ENCODE results near the gene KRT76.

Gene KRT76

GRCh38 chr12:52813203-52813819 lies 36.2 kb upstream of the KRT76 start:
- DNase-seq: no peak

GRCh38 chr12:52812749-52813148 lies 35.6 kb upstream of the KRT76 start:
- DNase-seq: no peak

- DNase-seq: no peak
Observed at GRCh38 chr12:52812073-52812400, 34.9 kb upstream of the KRT76 start.

- no peak for DNase-seq
Observed at GRCh38 chr12:52811191-52812072, 34.3 kb upstream of the KRT76 start.

GRCh38 chr12:52810554-52810953 lies 33.4 kb upstream of the KRT76 start:
- DNase-seq: no peak

DNA sequence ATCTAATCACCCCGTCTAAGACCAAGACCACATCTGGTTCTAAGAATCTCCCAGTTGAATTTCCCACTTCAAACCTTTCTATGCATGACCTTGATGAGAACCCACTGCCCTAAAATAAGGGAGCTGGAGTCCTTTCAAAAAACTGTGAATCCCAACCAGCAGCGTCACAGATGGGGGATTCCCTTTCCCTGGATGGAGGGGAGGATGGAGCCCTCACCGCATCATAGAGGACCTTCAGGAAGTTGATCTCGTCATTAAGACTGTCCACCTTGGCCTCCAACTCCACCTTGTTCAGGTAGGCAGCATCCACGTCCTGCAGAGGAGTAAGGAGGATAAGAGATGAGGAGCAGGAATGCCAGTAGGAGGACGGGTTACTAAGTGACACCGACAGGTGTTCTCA lies 32.0 kb upstream of the KRT76 start:
- DNase-seq: no peak

- DNase-seq: no peak
Observed at GRCh38 chr12:52808573-52809160, 31.5 kb upstream of the KRT76 start.

GRCh38 chr12:52807544-52808470 lies 30.7 kb upstream of the KRT76 start:
- DNase-seq: no peak

DNA sequence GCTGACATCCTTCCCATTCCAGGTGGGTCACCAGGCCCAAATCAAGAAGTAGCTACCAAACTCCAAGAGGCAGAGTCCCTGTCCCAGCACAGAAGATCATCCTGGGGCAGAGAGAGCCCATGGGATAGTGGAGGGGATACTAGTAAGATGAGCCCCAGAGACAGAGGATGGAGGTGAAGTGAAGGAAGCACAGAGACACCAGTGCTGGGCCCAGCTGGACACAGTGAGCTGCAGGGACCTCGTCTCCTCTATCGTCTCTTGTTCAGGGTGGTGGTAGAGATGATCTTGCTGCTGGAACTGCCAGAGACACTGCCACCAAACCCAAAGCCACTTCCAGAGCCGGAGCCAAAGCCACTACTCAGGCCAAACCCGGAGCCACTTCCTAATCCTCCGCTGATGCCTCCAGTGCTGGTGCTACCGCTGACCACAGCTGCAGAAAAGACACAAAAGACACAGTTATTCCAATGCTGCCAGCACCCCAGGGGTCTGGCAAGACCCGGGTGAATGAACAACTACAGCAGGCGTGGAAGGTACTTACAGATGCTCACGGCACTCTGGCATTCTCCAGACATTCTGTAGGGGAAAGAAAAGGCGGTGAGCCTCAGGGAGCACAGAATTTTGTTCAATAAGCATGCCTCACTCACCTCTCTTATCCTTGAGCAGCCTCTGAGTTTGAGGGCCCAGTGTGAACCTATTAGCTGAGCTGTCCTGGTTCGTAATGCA lies 29.8 kb upstream of the KRT76 start:
- DNase-seq: no peak

GRCh38 chr12:52806169-52806811 lies 29.1 kb upstream of the KRT76 start:
- DNase-seq: no peak

- no peak for DNase-seq
Observed at GRCh38 chr12:52805739-52806138, 28.6 kb upstream of the KRT76 start.

DNA sequence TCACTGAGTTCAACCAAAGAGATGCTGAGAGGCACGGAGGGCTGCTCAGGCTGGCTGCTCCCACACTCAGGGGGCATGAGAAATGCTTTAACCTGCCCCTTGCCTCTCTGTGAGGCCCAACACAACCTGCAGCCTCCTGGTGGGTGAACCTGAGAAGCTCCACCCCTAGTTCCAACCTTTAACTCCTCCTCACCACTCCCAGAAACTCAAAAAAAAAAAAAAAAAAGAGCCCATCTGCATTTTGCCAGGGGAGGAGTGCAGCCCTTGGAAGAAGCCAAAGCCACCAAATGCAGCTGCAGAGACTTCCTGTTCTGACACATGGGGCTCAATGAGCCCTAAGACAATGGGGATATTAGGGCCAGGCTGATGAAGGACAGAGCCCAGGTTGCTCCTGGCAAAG lies 27.9 kb upstream of the KRT76 start:
- no peak for DNase-seq

DNA sequence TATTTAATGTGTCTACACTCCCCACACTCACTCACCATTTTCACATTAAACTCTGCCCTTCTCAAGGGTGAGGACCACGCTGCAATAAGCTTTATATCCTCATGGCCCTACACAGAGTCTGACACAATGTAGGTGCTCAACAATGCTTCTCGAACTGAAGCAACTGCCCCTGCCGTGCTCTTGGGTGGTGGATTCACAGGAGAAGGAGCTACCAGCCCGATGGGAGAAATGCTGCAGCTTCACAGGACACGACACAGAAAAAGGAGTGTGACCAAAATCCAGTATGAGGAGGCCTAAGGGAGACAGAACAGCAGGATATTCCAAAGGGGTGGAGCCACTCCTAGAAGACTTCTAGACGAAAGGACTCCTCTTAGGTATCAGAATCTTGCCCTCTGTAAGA lies 25.3 kb upstream of the KRT76 start:
- DNase-seq: no peak

GRCh38 chr12:52801773-52802172 lies 24.6 kb upstream of the KRT76 start:
- DNase-seq: no peak

DNA sequence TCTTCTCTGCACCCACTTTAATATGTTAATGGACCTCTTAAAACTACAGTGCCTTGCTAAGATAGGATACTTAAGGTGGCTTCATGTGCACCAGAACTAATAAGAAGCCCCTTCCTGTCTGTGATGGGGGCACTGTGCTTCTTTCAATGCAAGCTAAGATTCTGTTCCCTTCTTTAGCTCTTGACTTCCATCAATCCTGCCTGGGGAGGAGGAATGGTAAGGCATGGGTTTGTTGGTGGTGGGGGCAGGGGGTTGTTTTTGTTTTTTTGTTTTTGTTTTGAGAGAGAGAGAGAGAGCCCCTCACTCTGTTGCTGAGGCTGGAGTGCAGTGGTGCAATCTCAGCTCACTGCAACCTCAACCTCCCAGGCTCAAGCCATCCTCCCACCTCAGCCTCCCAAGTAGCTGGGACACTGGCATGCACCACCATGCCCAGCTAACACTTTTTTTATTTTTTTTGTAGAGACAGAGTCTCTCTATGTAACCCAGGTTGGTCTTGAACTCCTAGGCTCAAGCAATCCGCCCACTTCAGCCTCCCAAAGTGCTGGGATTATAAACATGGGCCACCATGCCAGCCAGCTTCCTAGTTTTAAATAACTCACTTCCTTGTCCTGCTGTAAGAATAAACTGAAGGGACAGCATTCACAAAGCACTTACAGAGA lies 23.2 kb upstream of the KRT76 start:
- no peak for DNase-seq

DNA sequence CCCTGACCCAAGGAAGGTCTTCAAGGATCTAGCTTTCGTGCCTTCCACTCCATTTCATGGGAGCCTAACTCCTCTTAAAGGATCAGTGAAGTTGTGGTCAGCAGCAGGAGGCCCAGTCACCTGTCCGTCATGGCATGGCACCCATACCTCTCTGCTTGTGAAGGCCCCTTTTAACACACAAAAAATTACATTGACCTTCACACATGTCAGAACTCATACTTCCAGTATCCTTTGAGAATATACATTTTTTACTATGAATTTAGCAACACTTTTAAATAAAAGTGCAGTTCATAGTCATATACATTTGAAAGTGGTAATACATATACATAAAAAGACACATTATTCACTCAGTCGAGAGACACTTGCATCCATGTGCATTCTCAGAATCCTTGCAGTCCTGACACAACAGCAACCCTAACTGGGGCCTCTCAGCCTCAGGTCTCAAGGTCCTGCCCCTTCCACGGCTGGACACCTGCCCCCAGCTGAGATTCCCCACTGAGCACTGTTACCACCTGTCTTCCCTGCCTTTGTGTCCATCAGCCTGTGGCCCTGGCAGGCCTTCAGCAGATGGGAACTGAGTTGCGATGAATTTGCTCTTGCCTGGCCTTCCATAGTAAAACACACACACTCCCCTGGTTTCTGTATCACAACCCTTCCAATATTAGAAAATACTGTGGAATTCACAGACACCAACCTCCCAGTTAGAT lies 22.5 kb upstream of the KRT76 start:
- no peak for DNase-seq

DNA sequence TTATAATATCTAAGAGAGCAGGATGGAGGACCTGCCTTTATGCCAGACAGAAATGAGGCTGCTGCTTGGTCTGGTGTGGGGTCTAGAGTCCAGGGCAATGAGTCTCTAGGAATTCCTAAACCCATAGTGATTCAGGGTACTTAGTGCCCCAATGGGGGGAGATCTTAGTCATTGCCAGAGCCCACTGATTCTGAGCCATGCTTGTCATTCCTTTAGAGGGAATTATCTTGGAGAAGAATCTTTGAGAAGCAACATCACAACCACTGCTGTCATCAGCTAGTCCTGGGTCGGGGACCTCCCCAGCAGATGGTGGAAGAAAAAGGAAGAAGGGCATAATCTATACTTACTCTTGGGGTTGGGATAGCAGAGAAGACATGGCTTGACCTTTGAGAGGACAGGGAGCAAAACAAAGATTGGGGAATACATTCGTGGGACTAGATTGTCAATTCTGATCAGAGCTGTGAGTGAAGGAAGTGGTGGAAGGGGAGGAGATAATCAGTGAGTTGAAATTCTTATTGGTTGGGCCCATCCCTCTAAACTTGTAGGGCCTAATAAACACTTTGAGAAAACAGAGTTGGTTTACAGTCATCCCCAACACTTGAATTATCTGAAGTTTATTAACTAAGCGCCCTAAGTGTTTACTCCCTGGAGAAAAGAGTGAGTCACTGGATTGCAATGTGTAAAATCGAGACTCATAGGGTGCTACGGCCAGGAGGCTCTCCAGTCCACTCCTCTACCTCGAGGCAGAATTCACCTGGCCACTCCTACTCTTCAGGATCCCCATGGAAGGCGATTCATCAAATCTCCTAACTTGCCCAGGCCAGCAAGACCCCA lies 21.7 kb upstream of the KRT76 start:
- no peak for DNase-seq

DNA sequence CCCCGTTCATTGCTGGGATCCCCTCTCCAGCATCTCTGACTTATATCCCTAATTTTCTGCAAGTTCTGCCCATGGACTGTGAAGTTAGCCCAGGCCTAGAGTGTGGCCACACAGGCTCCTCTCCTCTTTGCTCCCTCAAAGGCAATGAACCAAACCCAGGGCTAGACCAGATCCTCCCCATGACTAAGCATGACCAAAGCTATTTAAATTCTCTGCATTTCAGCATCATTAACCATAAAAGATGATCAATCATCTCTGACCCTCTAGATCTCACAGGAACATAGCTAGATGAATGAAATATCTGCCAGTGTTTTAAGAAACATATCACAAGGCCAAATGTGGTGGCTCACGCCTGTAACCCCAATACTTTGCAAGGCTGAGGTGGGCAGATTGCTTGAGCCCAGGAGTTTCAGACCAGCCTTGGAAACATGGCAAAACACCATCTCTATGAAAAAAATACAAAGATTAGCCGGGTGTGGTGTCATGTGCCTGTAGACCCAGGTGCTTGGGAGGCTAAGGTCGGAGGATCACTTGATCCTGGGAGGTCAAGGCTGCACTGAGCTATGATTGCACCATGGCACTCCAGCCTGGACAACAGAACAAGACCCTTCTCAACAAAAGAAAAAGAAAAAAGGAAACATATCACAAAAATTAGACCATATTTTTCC lies 21.0 kb upstream of the KRT76 start:
- DNase-seq: no peak

DNA sequence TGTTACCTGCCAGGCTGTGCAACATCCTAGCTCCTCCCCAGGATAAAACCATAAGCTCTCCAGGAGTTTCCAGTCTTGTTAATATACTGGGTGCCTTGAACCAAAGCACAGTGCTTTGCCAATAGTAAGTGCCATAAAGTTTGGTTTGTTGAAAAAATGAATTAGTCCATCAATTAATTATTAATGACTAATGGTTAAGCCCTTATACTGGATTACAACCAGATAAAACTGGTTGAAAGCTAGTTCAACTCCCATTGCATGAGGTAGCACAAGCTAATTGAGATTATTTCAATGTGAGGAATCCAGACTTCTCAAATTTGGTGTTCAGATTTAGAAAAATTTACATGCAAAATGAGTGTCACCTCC lies 20.4 kb upstream of the KRT76 start:
- DNase-seq: no peak
